NB4 (cell line): Measurements from ENCODE around the gene CDH9.

Source experiments
- CTCF ChIP-seq: IDR thresholded peaks from one replicate; pipeline ENCODE4 v1.5.1; 2012; ENCODE audit warnings: low read depth, low read length
- MAX ChIP-seq: IDR thresholded peaks from 2 replicates; pipeline ENCODE4 v1.6.1; 2011; ENCODE audit warnings: low read depth, low read length
- POLR2A ChIP-seq: IDR thresholded peaks from 2 replicates; pipeline ENCODE4 v1.6.1; 2011; ENCODE audit warnings: mild to moderate bottlenecking; ENCODE audit not compliant: insufficient read length; ENCODE audit errors: extremely low read depth

DNA sequence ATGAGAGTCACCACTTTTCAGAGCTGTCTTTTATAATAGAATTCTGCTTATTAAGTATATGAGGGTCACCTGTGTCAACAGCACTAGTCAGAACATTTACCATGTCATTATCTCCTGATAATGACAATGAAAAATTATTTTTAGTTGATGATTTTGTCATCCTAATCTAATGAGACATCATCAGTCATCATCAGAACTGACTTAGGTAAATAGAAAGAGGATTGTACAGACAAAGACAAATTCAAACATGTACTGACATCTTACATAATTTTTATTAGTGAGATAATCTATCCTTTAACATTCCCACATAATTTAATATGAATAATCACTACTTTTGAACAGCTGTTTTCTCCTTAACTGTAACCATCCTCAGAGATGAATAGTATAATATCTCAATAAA lies 22.6 kb downstream of the CDH9 start:
- TF ChIP-seq CTCF, result no peak
- no peak for TF ChIP-seq POLR2A
- TF ChIP-seq MAX, result no peak
